Caco-2 (cell line): ENCODE measurements around the gene PLEKHG4B. TPM values are rescaled to one million over a fixed set of nuclear protein-coding genes. Genes with fewer than 3 reads are reported as not detected.

Source experiments
- BruUV-seq: library from RNA; stranded (reverse); fragments of 400-500 nt; replicated peaks from 2 replicates; lab custom pipeline; 2021; lab: Mats Ljungman, UMichigan
- CTCF ChIA-PET: fragments of 300-600 bp; sonication (Branson Sonifier 250); formaldehyde crosslinking; loops from one replicate; lab custom pipeline; 2022; ENCODE audit warnings: antibody characterized with exemption; lab: Charles Lee
- POLR2A ChIA-PET: fragments of 300-600 bp; sonication (Branson Sonifier 250); formaldehyde crosslinking; loops from one replicate; lab custom pipeline; 2022; ENCODE audit warnings: antibody characterized with exemption; lab: Charles Lee
- DNase-seq, 2 experiments: peaks; one replicate each; pipeline versions ENCODE4 v3.0.0 to v3.0.0-alpha.2; 2020 to 2022
- H3K27me3 ChIP-seq: replicated peaks from 2 replicates; pipeline ENCODE4 v1.6.0; 2011; ENCODE audit warnings: low read length; ENCODE audit not compliant: control insufficient read depth, insufficient read depth
- H3K36me3 ChIP-seq: 2 replicates; pipeline ENCODE4 v1.5.1; 2011; ENCODE audit warnings: low read length; ENCODE audit not compliant: control insufficient read depth, insufficient read depth
- H3K4me1 ChIP-seq: fragments of 250-450 bp; sonication (Bioruptor Pico); 2 replicates; pipeline ENCODE4 v1.5.1; 2020; ENCODE audit warnings: mild to moderate bottlenecking
- H3K4me3 ChIP-seq: 2 replicates; pipeline ENCODE4 v1.5.1; 2011; ENCODE audit warnings: low read depth, mild to moderate bottlenecking, control low read depth, low read length
- H3K9me3 ChIP-seq: fragments of 250-450 bp; sonication (Bioruptor Pico); 2 replicates; pipeline ENCODE4 v1.5.1; 2020; ENCODE audit warnings: mild to moderate bottlenecking, moderate library complexity
- H3K27ac Mint-ChIP-seq: one replicate; pipeline ENCODE4 v1.8.0; 2022; ENCODE audit warnings: mixed read lengths; ENCODE audit not compliant: unreplicated experiment
- H3K27me3 Mint-ChIP-seq: one replicate; pipeline ENCODE4 v1.8.0; 2022; ENCODE audit warnings: mixed read lengths; ENCODE audit not compliant: insufficient read depth, unreplicated experiment
- H3K36me3 Mint-ChIP-seq: one replicate; pipeline ENCODE4 v1.8.0; 2022; ENCODE audit warnings: mild to moderate bottlenecking, mixed read lengths; ENCODE audit not compliant: insufficient read depth, unreplicated experiment
- H3K4me1 Mint-ChIP-seq: one replicate; pipeline ENCODE4 v1.8.0; 2022; ENCODE audit warnings: low read depth, mixed read lengths; ENCODE audit not compliant: unreplicated experiment
- H3K4me3 Mint-ChIP-seq: one replicate; pipeline ENCODE4 v1.8.0; 2022; ENCODE audit warnings: mild to moderate bottlenecking, moderate library complexity, mixed read lengths; ENCODE audit not compliant: unreplicated experiment
- H3K9me3 Mint-ChIP-seq: one replicate; pipeline ENCODE4 v1.8.0; 2022; ENCODE audit warnings: mixed read lengths; ENCODE audit not compliant: unreplicated experiment
- CTCF ChIP-seq, 2 experiments: fragments of 200-600 bp in 1 of 2; IDR thresholded peaks; 1 replicate in 1 of 2; 2 replicates in 1 of 2; pipeline versions ENCODE4 v1.5.1 to v1.8.0; 2011 to 2022; ENCODE audit warnings: antibody characterized with exemption in 1 of 2, control low read depth in 1 of 2, inconsistent platforms in 1 of 2, low read depth in 1 of 2, low read length in 1 of 2, mild to moderate bottlenecking in 1 of 2, moderate library complexity in 1 of 2; ENCODE audit not compliant: insufficient read depth in 1 of 2, severe bottlenecking in 1 of 2, unreplicated experiment in 1 of 2
- intact Hi-C: fragments of 100-400 bp; cut with micrococcal nuclease; formaldehyde crosslinking; loops from one replicate; pipeline ENCODE4 v1.10.0; 2022; ENCODE audit not compliant: unreplicated experiment
- total RNA-seq: library from RNA; stranded (reverse); gene quantifications from 2 replicates; pipeline ENCODE4 v1.2.3, GENCODE V29; 2022

The PLEKHG4B gene
- total RNA-seq, 1 experiment from 2014 or later = 15.0 TPM

GRCh38 chr5:89337-90286 lies 2.4 kb upstream of the PLEKHG4B start:
- Mint-ChIP-seq H3K4me1 (peaks cover 17% of the 10 kb centered on the region), H3K36me3 (peaks cover 9% of the 10 kb centered on the region), H3K27me3 (peaks cover 5% of the 10 kb centered on the region), H3K4me3 (no peak overlapping the region), H3K9me3 (peaks cover 10% of the 10 kb centered on the region), H3K27ac (peak overlapping the region; percentile 97)
- Histone ChIP-seq H3K4me1 (peaks cover 25% of the 10 kb centered on the region), H3K36me3 (no peaks in the 10 kb centered on the region), H3K4me3 (no peak overlapping the region), H3K9me3 (no peaks in the 10 kb centered on the region), H3K27me3 (no peaks in the 10 kb centered on the region)
- CTCF ChIA-PET = no interaction called here
- POLR2A ChIA-PET = no interaction called here
- no peak for TF ChIP-seq CTCF (IDR thresholded peaks at IDR 0.05; ENCODE audit: insufficient read depth in 1 of 2, low read depth in 1 of 2, low read length in 1 of 2, severe bottlenecking in 1 of 2, unreplicated experiment in 1 of 2)
- BruUV-seq = no TSS peak
- no peak for DNase-seq
- intact Hi-C loops = no loop called here

GRCh38 chr5:90590-91547 lies 1.1 kb upstream of the PLEKHG4B start:
- Mint-ChIP-seq H3K36me3 (peaks cover 9% of the 10 kb centered on the region), H3K4me1 (peaks cover 19% of the 10 kb centered on the region), H3K4me3 (peak overlapping the region; percentile 83), H3K27ac (peak overlapping the region; percentile 97), H3K27me3 (peaks cover 5% of the 10 kb centered on the region), H3K9me3 (peaks cover 10% of the 10 kb centered on the region)
- Histone ChIP-seq H3K4me3 (peak overlapping the region; percentile 47), H3K9me3 (no peaks in the 10 kb centered on the region), H3K36me3 (no peaks in the 10 kb centered on the region), H3K27me3 (no peaks in the 10 kb centered on the region), H3K4me1 (peaks cover 30% of the 10 kb centered on the region)
- intact Hi-C loops = no loop called here
- CTCF ChIA-PET = interaction anchor here (1.7 kb wide), 1 partner anchor 8 kb away, joined by 5 read pairs; no protein-coding TSS in a partner anchor
- POLR2A ChIA-PET = interaction anchor here (0.6 to 1.0 kb wide), 2 partner anchors 9 to 180 kb away, joined by 3 to 4 read pairs; no protein-coding TSS in a partner anchor
- no TSS peak for BruUV-seq
- TF ChIP-seq CTCF (IDR thresholded peaks at IDR 0.05; ENCODE audit: insufficient read depth in 1 of 2, low read depth in 1 of 2, low read length in 1 of 2, severe bottlenecking in 1 of 2, unreplicated experiment in 1 of 2) = no peak
- peak; percentile 42 to 68 for DNase-seq
